Measurements from ENCODE around the gene CCDC88B.

CCDC88B gene

GRCh38 chr11:64382586-64382985, 42.6 kb downstream of the CCDC88B start:
- DNase-seq (ENCODE audit: low spot score) = no peak

- no peak for DNase-seq (ENCODE audit: low spot score)
These were observed 43.6 kb downstream of the CCDC88B start for GRCh38 chr11:64383580-64383979.

- DNase-seq (ENCODE audit: low spot score) = no peak
These were observed 44.2 kb downstream of the CCDC88B start for GRCh38 chr11:64384028-64384737.

GRCh38 chr11:64384981-64385944, 45.3 kb downstream of the CCDC88B start:
- DNase-seq (ENCODE audit: low spot score) = no peak

- DNase-seq (ENCODE audit: low spot score) = no peak
These were observed 46.1 kb downstream of the CCDC88B start for GRCh38 chr11:64385945-64386704.

GRCh38 chr11:64387916-64388315, 47.9 kb downstream of the CCDC88B start:
- DNase-seq (ENCODE audit: low spot score) = no peak

- no peak for DNase-seq (ENCODE audit: low spot score)
These were observed 48.9 kb downstream of the CCDC88B start for GRCh38 chr11:64388894-64389293.

GRCh38 chr11:64389851-64390250, 49.8 kb downstream of the CCDC88B start:
- no peak for DNase-seq (ENCODE audit: low spot score)

GRCh38 chr11:64390558-64390957, 50.6 kb downstream of the CCDC88B start:
- no peak for DNase-seq (ENCODE audit: low spot score)

GRCh38 chr11:64391839-64392238, 51.8 kb downstream of the CCDC88B start:
- no peak for DNase-seq (ENCODE audit: low spot score)

GRCh38 chr11:64395545-64396078, 55.6 kb downstream of the CCDC88B start:
- DNase-seq (ENCODE audit: low spot score) = no peak

GRCh38 chr11:64396079-64396591, 56.1 kb downstream of the CCDC88B start:
- DNase-seq (ENCODE audit: low spot score) = peak; percentile 60

GRCh38 chr11:64400102-64400501, 60.1 kb downstream of the CCDC88B start:
- DNase-seq (ENCODE audit: low spot score) = no peak

GRCh38 chr11:64400667-64401066, 60.7 kb downstream of the CCDC88B start:
- no peak for DNase-seq (ENCODE audit: low spot score)

- DNase-seq (ENCODE audit: low spot score) = no peak
These were observed 61.8 kb downstream of the CCDC88B start for GRCh38 chr11:64401775-64402174.

GRCh38 chr11:64403106-64403505, 63.1 kb downstream of the CCDC88B start:
- DNase-seq (ENCODE audit: low spot score) = no peak

- DNase-seq (ENCODE audit: low spot score) = no peak
These were observed 66.4 kb downstream of the CCDC88B start for GRCh38 chr11:64406221-64406946.
